Heart left ventricle (tissue), 16 donors: ENCODE measurements around the gene OBSL1. TPM values are rescaled to one million over a fixed set of nuclear protein-coding genes. Genes with fewer than 3 reads are reported as not detected.

Experiments
- ATAC-seq, 4 donors: fragments of 200-7000 bp; cut with Tn5 transposase; one replicate each; pipeline ENCODE4 v1.9.1; 2020 to 2022; ENCODE audit warnings: moderate library complexity in 4 of 4, mild to moderate bottlenecking in 3 of 4, moderate number of reproducible peaks in 1 of 4
- DNase-seq, 5 donors: peaks; one replicate each; pipeline ENCODE4 v3.0.0-alpha.2; 2020
- H3K27ac ChIP-seq, 12 donors: fragments of 200-600 bp; sonication (generic) in 4 of 12; one replicate each; pipeline versions ENCODE4 v1.5.0 to v1.8.0; 2016 to 2022; ENCODE audit warnings: mild to moderate bottlenecking in 2 of 12
- H3K27me3 ChIP-seq, 9 donors: fragments of 200-600 bp; sonication (generic) in 2 of 9; one replicate each; pipeline versions ENCODE4 v1.5.1 to v1.8.0; 2016 to 2022; ENCODE audit warnings: mild to moderate bottlenecking in 3 of 9
- H3K36me3 ChIP-seq, 9 donors: fragments of 200-600 bp; sonication (generic) in 2 of 9; one replicate each; pipeline versions ENCODE4 v1.5.0 to v1.8.0; 2018 to 2022; ENCODE audit warnings: mild to moderate bottlenecking in 2 of 9
- H3K4me1 ChIP-seq, 12 donors: fragments of 200-600 bp; sonication (generic) in 4 of 12; one replicate each; pipeline versions ENCODE4 v1.5.0 to v1.8.0; 2016 to 2022; ENCODE audit warnings: mild to moderate bottlenecking in 3 of 12
- H3K4me3 ChIP-seq, 12 donors: fragments of 200-600 bp; sonication (generic) in 4 of 12; one replicate each; pipeline versions ENCODE4 v1.5.0 to v1.8.0; 2017 to 2022; ENCODE audit warnings: mild to moderate bottlenecking in 9 of 12, moderate library complexity in 4 of 12
- H3K9me3 ChIP-seq, 12 donors: fragments of 200-600 bp; sonication (generic) in 4 of 12; one replicate each; pipeline versions ENCODE4 v1.5.0 to v1.8.0; 2016 to 2022; ENCODE audit warnings: mild to moderate bottlenecking in 1 of 12
- POLR2A ChIP-seq, 2 donors: fragments of 450-650 bp; IDR thresholded peaks; one replicate each; pipeline ENCODE4 v1.6.1; 2017; ENCODE audit warnings: antibody characterized with exemption in 2 of 2, mild to moderate bottlenecking in 2 of 2, moderate library complexity in 2 of 2
- WGBS, 4 donors: extraction: QIAGEN DNeasy Blood & Tissue Kit in 2 of 4; methylation state at CpG; one replicate each; pipeline versions ENCODE4 v1.1.5 to v1.1.7; 2013 to 2018; 5-methylcytosine and 5-hydroxymethylcytosine counted together
- intact Hi-C, 10 donors: fragments of 100-400 bp; cut with DNase I; formaldehyde crosslinking; loops; one replicate each; pipeline versions ENCODE4 v1.11.1 to v1.14.2; 2022
- polyA plus RNA-seq, 2 donors: library from polyadenylated mRNA; stranded (reverse); fragments of 200-250 nt; gene quantifications; one replicate each; pipeline ENCODE4 v1.2.3, GENCODE V29; 2013
- total RNA-seq, 9 donors: library from RNA; depleted of rRNA in 2 of 9; stranded (reverse); fragments of >200 nt in 2 of 9; fragmentation: NEBNext Ultra II Directional in 3 of 9; extraction: Animal tissue kit (Norgen Biotek cat#: 25700) in 3 of 9; gene quantifications; one replicate each; pipeline versions ENCODE4 v1.1.0 to v1.2.4, GENCODE V29; 2016 to 2023
- TF ChIP-seq, protein P1 (sequence below), 12 donors: fragments of 200-600 bp; sonication (generic) in 4 of 12; IDR thresholded peaks; one replicate each; pipeline versions ENCODE4 v1.5.0 to v1.8.0; 2018 to 2022; ENCODE audit warnings: antibody characterized with exemption in 12 of 12, mild to moderate bottlenecking in 5 of 12
- donor health status: ischemic (EF 13 %, LVEDD 7.1; RV severe dilation, severe dysfunction).
- donor health status: healthy with polysubstance abuse.
- donor health status: DM: no; HTN: yes; CAD: no.
- donor health status: DM: no; HTN: no; CAD: no.
- donor health status: ischemic (EF 25% LVEDD 6.9; RV normal size, moderate dysfunction).
- donor health status: ischemic (EF 25% LVEDD 5.7; RV mildly dilated, moderate dysfunction).
- donor health status: healthy.
- donor health status: DM: yes; HTN: yes; CAD: no.
- donor health status: ischemic (EF 35%, LVEDD 5.7; RV mildly dilated, moderate dysfunction).
- donor health status: nonischemic (EF 11% LVEDD 7.7; RV severe dilation, severe dysfunction).
- donor health status: DM: yes; HTN: yes; CAD: no.
- donor health status: PGD.
- donor health status: ischemic (EF 29% LVEDD 5.4; RV normal size, mild dysfunction).
- donor health status: nonischemic (EF 23%, LVEDD 6.1; RV moderate dilation, normal function).

The OBSL1 gene
- total and polyA plus RNA-seq, 11 donors: 88.1 to 230 (median 177) TPM

DNA sequence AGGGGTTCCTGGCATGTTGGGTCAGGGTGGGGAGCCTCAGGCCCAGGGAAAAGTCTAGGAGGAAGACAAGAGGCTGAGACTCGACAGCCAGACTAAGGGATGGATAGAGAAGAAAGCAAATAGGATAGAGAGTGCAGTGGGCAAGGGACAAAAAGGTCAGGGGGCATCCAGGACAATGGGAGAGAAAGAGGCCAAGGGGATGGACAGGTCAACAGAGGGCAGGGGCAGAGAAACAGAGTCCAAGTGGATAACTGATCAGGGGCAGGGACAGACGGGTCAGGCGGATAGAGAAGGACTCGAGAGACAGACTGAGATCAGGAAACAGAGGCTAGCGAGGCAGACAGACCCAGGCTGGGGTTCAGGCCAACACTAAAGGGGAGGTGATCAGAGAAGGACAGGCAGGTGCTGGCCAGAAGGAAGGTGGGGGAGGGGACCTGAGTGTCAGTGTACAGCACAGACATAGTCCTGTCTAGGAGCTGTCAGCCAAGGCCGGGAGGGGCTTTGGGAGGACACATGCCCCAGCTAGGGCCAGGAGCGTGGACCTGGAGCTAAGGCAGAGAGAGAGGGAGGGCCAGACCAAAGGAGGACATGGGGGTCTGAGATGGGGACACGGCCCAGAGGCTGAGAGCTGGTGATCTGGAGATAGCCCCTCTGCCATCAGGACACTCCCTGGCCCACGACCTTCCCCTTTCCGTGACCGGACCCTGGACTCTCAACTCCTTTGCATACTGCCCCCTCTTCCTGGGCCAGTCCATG is 44.8 kb downstream of the OBSL1 start:
- intact Hi-C loops: loop anchor here in 7 of 10 donors (5.0 kb wide), 3 partner anchors 34 to 69 kb away; no protein-coding TSS in a partner anchor
- ATAC-seq: peak in 2 of 4 donors; percentile 2
- H3K9me3 ChIP-seq: no peaks in the 10 kb centered on the region
- H3K36me3 ChIP-seq: no peaks in the 10 kb centered on the region
- H3K27ac ChIP-seq: peak overlapping the region in 2 of 12 donors; percentile 12 to 53
- peaks cover 8 to 84% (median 31%) of the 10 kb centered on the region in 9 donors for H3K27me3 ChIP-seq
- 33 to 36% (median 34%) methylated on average over 10 to 11 of the region's 11 CpGs for WGBS, 4 donors
- TF ChIP-seq, protein P1, sequence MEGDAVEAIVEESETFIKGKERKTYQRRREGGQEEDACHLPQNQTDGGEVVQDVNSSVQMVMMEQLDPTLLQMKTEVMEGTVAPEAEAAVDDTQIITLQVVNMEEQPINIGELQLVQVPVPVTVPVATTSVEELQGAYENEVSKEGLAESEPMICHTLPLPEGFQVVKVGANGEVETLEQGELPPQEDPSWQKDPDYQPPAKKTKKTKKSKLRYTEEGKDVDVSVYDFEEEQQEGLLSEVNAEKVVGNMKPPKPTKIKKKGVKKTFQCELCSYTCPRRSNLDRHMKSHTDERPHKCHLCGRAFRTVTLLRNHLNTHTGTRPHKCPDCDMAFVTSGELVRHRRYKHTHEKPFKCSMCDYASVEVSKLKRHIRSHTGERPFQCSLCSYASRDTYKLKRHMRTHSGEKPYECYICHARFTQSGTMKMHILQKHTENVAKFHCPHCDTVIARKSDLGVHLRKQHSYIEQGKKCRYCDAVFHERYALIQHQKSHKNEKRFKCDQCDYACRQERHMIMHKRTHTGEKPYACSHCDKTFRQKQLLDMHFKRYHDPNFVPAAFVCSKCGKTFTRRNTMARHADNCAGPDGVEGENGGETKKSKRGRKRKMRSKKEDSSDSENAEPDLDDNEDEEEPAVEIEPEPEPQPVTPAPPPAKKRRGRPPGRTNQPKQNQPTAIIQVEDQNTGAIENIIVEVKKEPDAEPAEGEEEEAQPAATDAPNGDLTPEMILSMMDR (IDR thresholded peaks at IDR 0.05): no peak
- no peak for TF ChIP-seq POLR2A (IDR thresholded peaks at IDR 0.05)
- H3K4me1 ChIP-seq: peaks cover 0 to 48% (median 26%) of the 10 kb centered on the region in 12 donors
- no peak for DNase-seq
- no peak overlapping the region for H3K4me3 ChIP-seq

DNA sequence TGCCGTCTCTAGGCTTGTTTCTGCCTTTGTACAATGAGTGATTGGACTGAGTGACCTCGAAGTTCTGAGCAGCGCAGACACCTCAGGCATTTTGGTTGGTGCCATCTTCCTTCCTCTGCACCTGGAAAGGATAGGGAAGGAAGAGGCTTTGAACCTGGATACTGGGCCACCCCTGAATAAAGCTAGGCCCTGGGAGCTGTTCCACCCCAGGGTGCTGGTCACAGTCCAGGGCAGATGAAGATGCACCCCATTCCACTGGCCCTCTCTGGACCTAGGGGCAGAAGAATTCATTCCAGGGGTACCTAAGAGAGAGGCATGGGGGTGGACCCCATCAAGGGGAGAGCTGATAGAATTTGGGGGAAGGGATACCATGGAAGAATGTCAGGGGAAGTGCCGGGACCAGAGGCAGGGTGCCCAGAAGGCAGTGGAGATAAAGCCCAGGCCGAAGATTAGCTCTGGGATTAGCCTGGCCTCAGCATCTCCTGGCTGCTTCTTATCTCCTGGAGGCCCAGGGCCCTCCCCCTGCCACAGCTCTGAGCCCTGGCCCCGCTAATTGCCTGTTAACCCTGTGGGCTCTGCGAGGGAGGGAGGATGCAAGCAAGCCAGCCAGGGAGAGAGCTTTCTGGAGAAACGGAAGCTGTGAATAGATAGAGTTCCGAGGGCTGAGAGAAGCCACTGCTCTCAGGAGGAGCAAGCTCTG is 45.7 kb downstream of the OBSL1 start:
- H3K9me3 ChIP-seq: no peaks in the 10 kb centered on the region
- DNase-seq (no peak), ATAC-seq (no peak)
- H3K27ac ChIP-seq: peak overlapping the region in 2 of 12 donors; percentile 12 to 53
- no peak overlapping the region for H3K4me3 ChIP-seq
- WGBS, 4 donors: 29 to 34% (median 30%) methylated on average over 9 of the region's 9 CpGs
- peaks cover 0 to 54% (median 28%) of the 10 kb centered on the region in 12 donors for H3K4me1 ChIP-seq
- H3K36me3 ChIP-seq: no peaks in the 10 kb centered on the region
- TF ChIP-seq POLR2A (IDR thresholded peaks at IDR 0.05): no peak
- TF ChIP-seq, protein P1 (IDR thresholded peaks at IDR 0.05): no peak
- intact Hi-C loops: loop anchor here in 7 of 10 donors (2.0 to 5.0 kb wide), 4 partner anchors 33 to 121 kb away; no protein-coding TSS in a partner anchor
- peaks cover 8 to 85% (median 31%) of the 10 kb centered on the region in 9 donors for H3K27me3 ChIP-seq

DNA sequence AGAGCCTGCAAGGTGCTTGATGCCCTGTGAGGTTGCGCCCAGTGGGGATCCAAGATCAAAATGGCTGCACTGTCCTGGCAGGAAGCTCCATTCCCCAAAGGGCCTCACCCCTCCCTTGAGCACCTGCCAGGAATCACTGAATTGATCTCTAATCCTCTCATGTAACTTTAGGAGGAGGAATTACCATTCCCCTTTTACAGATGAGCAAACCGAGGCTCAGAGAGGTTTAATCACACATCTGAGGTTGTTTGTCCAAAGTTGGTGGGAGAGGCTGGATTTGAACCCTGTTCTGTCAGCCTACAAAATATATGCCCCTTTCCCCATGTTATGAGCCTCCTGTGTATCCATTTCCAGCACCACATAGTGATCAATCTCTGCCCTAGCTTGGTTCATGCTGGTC is 46.5 kb downstream of the OBSL1 start:
- 90 to 100% (median 92%) methylated on average over 2 of the region's 2 CpGs for WGBS, 4 donors
- Histone ChIP-seq H3K4me3 (no peak overlapping the region), H3K27me3 (peaks cover 8 to 80% (median 29%) of the 10 kb centered on the region in 9 donors), H3K9me3 (no peaks in the 10 kb centered on the region), H3K27ac (no peak overlapping the region), H3K36me3 (no peaks in the 10 kb centered on the region), H3K4me1 (peaks cover 0 to 58% (median 25%) of the 10 kb centered on the region in 12 donors)
- intact Hi-C loops: loop anchor here in 7 of 10 donors (2.0 to 5.0 kb wide), 4 partner anchors 33 to 120 kb away; no protein-coding TSS in a partner anchor
- DNase-seq (no peak), ATAC-seq (no peak)
- TF ChIP-seq POLR2A (IDR thresholded peaks at IDR 0.05): no peak
- TF ChIP-seq, protein P1 (IDR thresholded peaks at IDR 0.05): no peak
